Measurements from ENCODE around the gene GREB1. TPM values are rescaled to one million over a fixed set of nuclear protein-coding genes. Genes with fewer than 3 reads are reported as not detected.
"Not testable (repeated sequence)": the region's sequence is repeated elsewhere in the genome, so short reads cannot be mapped to it uniquely, and the experiment has no call there.

The GREB1 gene
- total RNA-seq, 1 donor from 2014 or later = 6.8 TPM

DNA sequence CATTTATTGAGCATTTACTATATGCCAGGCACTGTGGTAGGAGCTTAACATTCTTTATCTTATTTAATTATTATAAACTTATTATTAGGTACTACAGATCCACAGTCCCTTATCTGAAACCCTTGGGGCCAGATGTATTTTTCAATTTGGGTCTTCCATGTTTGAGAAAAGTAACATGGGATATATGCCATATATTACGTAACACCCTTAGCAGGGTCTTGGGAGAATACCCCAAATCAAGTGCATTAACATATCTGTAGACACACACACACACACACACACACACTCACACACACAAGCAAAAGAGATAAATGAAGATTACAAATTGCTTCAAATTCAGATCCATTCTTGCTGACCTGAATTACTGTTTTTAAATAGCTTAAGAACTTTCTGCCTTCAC lies 122.4 kb downstream of the GREB1 start:
- Histone ChIP-seq H3K4me3 (ENCODE audit: low read length in 3 of 3) (no peak overlapping the region), H3K27me3 (ENCODE audit: control insufficient read depth in 3 of 3, insufficient read depth in 3 of 3, low read length in 3 of 3) (no peaks in the 10 kb centered on the region), H3K27ac (ENCODE audit: low read depth, low read length) (no peak overlapping the region), H3K9ac (ENCODE audit: low read depth in 1 of 3, low read length in 3 of 3) (no peak overlapping the region), H3K36me3 (ENCODE audit: control insufficient read depth in 3 of 3, insufficient read depth in 3 of 3, low read length in 3 of 3) (no peaks in the 10 kb centered on the region), H3K4me1 (ENCODE audit: control insufficient read depth in 3 of 3, insufficient read depth in 3 of 3, low read length in 3 of 3) (peaks cover 7 to 22% (median 13%) of the 10 kb centered on the region in 3 donors), H3K9me3 (ENCODE audit: control insufficient read depth in 3 of 3, low read length in 3 of 3) (no peaks in the 10 kb centered on the region)

DNA sequence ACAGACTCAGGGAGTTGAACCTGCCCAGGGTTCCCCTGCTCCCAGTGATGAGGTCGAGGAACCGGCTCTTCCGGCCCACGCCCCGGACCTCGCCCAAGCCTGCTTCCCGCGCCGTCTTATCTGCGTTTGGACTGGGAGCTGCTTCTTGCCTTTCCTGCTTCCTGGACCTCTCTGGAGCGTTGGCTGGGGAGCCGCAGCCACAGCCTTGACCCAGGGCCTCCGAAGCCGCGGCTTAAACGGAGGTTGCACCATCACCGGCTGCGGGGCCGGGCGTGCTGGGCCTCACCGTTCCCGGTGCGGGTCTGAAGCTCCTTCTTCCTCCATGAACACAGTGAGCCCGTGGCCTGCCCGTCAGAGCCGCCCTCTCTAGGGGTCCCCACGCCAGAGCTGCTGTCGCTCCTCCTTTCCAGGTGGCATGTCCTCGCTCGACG lies 122.8 kb downstream of the GREB1 start:
- Histone ChIP-seq H3K9me3 (ENCODE audit: control insufficient read depth in 3 of 3, low read length in 3 of 3) (no peaks in the 10 kb centered on the region), H3K36me3 (ENCODE audit: control insufficient read depth in 3 of 3, insufficient read depth in 3 of 3, low read length in 3 of 3) (no peaks in the 10 kb centered on the region), H3K4me3 (ENCODE audit: low read length in 3 of 3) (no peak overlapping the region), H3K9ac (ENCODE audit: low read depth in 1 of 3, low read length in 3 of 3) (no peak overlapping the region), H3K4me1 (ENCODE audit: control insufficient read depth in 3 of 3, insufficient read depth in 3 of 3, low read length in 3 of 3) (peaks cover 7 to 22% (median 13%) of the 10 kb centered on the region in 3 donors), H3K27me3 (ENCODE audit: control insufficient read depth in 3 of 3, insufficient read depth in 3 of 3, low read length in 3 of 3) (peaks cover 0 to under 1% (median 0%) of the 10 kb centered on the region in 3 donors), H3K27ac (ENCODE audit: low read depth, low read length) (no peak overlapping the region)

DNA sequence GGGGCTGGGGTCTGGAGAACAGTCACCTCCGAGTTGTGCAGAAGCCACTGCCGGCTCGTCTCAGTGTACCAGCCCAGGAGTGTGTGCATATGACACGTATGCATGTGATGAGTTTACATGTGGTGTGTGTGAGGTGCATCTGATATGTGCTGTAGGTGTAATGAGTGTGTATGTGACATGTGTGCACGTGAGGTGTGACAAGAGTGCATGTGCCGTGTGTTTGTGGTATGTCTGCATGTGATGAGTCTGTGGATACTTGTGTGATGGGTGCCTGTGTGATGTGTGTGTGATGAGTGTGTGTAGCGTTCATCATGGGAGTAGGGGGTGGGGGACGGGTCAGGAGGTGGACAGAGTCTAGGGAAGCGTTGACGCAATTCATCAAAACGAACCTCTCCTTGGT lies 123.3 kb downstream of the GREB1 start:
- Histone ChIP-seq H3K36me3 (ENCODE audit: control insufficient read depth in 3 of 3, insufficient read depth in 3 of 3, low read length in 3 of 3) (no peaks in the 10 kb centered on the region), H3K27me3 (ENCODE audit: control insufficient read depth in 3 of 3, insufficient read depth in 3 of 3, low read length in 3 of 3) (peaks cover 0 to 2% (median 0%) of the 10 kb centered on the region in 3 donors), H3K4me1 (ENCODE audit: control insufficient read depth in 3 of 3, insufficient read depth in 3 of 3, low read length in 3 of 3) (peaks cover 7 to 22% (median 13%) of the 10 kb centered on the region in 3 donors), H3K27ac (ENCODE audit: low read depth, low read length) (no peak overlapping the region), H3K9ac (ENCODE audit: low read depth in 1 of 3, low read length in 3 of 3) (no peak overlapping the region), H3K4me3 (ENCODE audit: low read length in 3 of 3) (no peak overlapping the region), H3K9me3 (ENCODE audit: control insufficient read depth in 3 of 3, low read length in 3 of 3) (no peaks in the 10 kb centered on the region)

DNA sequence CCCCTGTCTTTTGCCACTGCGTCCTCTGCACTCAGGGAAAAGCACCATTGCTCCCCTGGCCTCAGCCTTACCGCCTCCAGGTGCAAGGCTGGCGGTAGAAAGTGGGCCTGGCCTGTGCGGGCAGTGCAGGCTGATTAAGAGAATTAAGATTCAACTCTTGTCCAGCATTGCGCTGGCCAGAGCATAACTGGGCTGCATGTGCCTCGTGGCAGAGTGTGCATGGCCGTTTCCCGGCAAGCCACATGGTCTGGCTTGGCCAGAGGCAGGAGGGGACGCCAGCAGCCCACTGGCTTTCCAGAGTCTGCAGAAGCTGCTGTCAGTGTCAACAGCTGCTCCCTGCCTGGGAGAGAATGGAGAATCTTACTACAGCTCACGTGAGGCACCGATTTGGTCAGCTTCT lies 123.8 kb downstream of the GREB1 start:
- no peak overlapping the region for H3K4me3 ChIP-seq (ENCODE audit: low read length in 3 of 3)
- peak overlapping the region in 1 of 3 donors; percentile 41 for H3K9ac ChIP-seq (ENCODE audit: low read depth in 1 of 3, low read length in 3 of 3)
- peaks cover 0 to 2% (median 0%) of the 10 kb centered on the region in 3 donors for H3K27me3 ChIP-seq (ENCODE audit: control insufficient read depth in 3 of 3, insufficient read depth in 3 of 3, low read length in 3 of 3)
- H3K9me3 ChIP-seq (ENCODE audit: control insufficient read depth in 3 of 3, low read length in 3 of 3) = no peaks in the 10 kb centered on the region
- peaks cover 7 to 22% (median 13%) of the 10 kb centered on the region in 3 donors for H3K4me1 ChIP-seq (ENCODE audit: control insufficient read depth in 3 of 3, insufficient read depth in 3 of 3, low read length in 3 of 3)
- H3K27ac ChIP-seq (ENCODE audit: low read depth, low read length) = no peak overlapping the region
- H3K36me3 ChIP-seq (ENCODE audit: control insufficient read depth in 3 of 3, insufficient read depth in 3 of 3, low read length in 3 of 3) = no peaks in the 10 kb centered on the region

DNA sequence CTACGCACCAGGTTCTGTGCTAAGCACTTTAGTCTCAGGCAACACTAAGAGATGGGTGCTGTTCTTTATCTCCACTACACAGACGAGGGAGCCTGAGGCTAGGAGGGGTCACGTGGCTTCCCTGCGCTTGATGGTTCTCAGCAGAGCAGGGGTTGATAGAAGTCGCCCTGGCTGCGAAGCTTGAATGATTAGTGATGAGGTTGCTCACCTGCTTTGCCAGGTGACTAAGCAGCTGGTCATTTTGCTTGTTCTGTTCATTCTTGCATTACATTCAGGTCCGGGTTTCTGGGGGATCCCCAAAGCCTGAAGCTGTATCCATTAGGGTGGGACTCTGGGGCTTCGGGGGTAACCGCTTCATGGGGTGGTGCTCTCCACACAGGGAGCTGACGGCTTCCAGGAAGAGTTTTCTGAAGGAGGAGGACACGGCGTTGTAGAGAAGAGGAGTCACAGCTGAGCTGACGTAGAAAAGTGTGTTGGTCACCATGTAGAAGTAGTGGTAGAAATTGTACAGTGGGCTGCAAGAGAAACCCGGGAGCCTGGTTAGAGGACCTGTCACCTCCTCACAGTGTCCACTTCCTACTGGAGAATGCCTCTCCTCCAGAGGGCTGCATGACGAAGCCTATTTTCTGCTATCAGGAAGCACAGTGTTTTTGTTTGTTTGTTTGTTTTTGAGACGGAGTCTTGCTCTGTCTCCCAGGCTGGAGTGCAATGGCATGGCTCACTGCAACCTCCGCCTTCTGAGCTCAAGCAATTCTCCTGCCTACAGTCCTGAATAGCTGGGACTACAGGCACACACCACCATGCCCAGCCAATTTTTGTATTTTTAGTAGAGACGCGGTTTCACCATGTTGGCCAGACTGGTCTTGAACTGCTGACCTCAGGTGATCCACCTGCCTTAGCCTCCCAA lies 124.6 kb downstream of the GREB1 start:
- H3K4me3 ChIP-seq (ENCODE audit: low read length in 3 of 3) = no peak overlapping the region
- no peaks in the 10 kb centered on the region for H3K36me3 ChIP-seq (ENCODE audit: control insufficient read depth in 3 of 3, insufficient read depth in 3 of 3, low read length in 3 of 3)
- no peaks in the 10 kb centered on the region for H3K9me3 ChIP-seq (ENCODE audit: control insufficient read depth in 3 of 3, low read length in 3 of 3)
- peaks cover 7 to 22% (median 13%) of the 10 kb centered on the region in 3 donors for H3K4me1 ChIP-seq (ENCODE audit: control insufficient read depth in 3 of 3, insufficient read depth in 3 of 3, low read length in 3 of 3)
- peak overlapping the region in 1 of 3 donors; percentile 68 for H3K9ac ChIP-seq (ENCODE audit: low read depth in 1 of 3, low read length in 3 of 3)
- no peak overlapping the region for H3K27ac ChIP-seq (ENCODE audit: low read depth, low read length)
- H3K27me3 ChIP-seq (ENCODE audit: control insufficient read depth in 3 of 3, insufficient read depth in 3 of 3, low read length in 3 of 3) = peaks cover 0 to 2% (median 0%) of the 10 kb centered on the region in 3 donors

DNA sequence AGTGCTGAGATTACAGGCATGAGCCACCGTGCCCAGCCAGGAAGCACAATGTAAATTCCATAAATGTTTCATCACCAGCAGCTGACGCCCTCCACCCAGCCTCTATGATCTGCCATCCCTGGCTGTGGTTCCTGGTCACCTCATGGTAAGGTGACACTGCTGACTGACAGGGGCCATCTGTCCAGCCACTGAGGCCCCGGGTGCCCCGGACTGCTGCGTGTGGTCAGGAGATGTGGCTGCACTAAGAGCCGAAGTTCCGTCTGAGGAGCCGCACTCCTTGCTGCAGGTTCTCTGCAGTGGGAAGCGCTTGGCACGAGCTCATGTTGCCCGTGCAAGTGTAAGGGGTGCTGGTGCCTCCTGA lies 125.2 kb downstream of the GREB1 start:
- Histone ChIP-seq H3K4me3 (ENCODE audit: low read length in 3 of 3) (peak overlapping the region in 1 of 3 donors; percentile 35), H3K9ac (ENCODE audit: low read depth in 1 of 3, low read length in 3 of 3) (peak overlapping the region in 1 of 3 donors; percentile 66), H3K36me3 (ENCODE audit: control insufficient read depth in 3 of 3, insufficient read depth in 3 of 3, low read length in 3 of 3) (no peaks in the 10 kb centered on the region), H3K27ac (ENCODE audit: low read depth, low read length) (no peak overlapping the region), H3K9me3 (ENCODE audit: control insufficient read depth in 3 of 3, low read length in 3 of 3) (no peaks in the 10 kb centered on the region), H3K27me3 (ENCODE audit: control insufficient read depth in 3 of 3, insufficient read depth in 3 of 3, low read length in 3 of 3) (peaks cover 0 to 2% (median 0%) of the 10 kb centered on the region in 3 donors), H3K4me1 (ENCODE audit: control insufficient read depth in 3 of 3, insufficient read depth in 3 of 3, low read length in 3 of 3) (peaks cover 7 to 22% (median 13%) of the 10 kb centered on the region in 3 donors)

DNA sequence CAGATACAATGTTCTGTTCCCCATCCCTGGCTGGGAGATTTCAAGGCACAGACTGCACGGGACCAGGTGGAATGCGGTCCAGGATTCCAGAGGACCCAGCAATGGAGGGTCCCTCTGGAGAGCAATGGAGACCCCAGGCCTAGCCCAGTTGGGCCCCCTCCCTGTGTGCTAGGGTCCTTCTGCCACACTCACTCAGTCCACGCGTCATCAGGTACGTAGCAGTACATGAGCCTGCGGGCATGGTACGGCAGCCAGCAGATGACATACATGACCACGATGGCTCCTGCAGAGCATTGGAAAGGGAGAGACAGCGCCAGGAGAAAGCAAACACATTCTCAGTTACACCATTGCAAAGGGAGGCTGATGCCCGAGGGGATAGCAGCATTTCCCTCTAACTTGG lies 126.0 kb downstream of the GREB1 start:
- peaks cover 0 to 2% (median 0%) of the 10 kb centered on the region in 3 donors for H3K27me3 ChIP-seq (ENCODE audit: control insufficient read depth in 3 of 3, insufficient read depth in 3 of 3, low read length in 3 of 3)
- H3K4me3 ChIP-seq (ENCODE audit: low read length in 3 of 3) = no peak overlapping the region
- no peak overlapping the region for H3K27ac ChIP-seq (ENCODE audit: low read depth, low read length)
- no peaks in the 10 kb centered on the region for H3K36me3 ChIP-seq (ENCODE audit: control insufficient read depth in 3 of 3, insufficient read depth in 3 of 3, low read length in 3 of 3)
- peaks cover 7 to 22% (median 13%) of the 10 kb centered on the region in 3 donors for H3K4me1 ChIP-seq (ENCODE audit: control insufficient read depth in 3 of 3, insufficient read depth in 3 of 3, low read length in 3 of 3)
- H3K9ac ChIP-seq (ENCODE audit: low read depth in 1 of 3, low read length in 3 of 3) = no peak overlapping the region
- no peaks in the 10 kb centered on the region for H3K9me3 ChIP-seq (ENCODE audit: control insufficient read depth in 3 of 3, low read length in 3 of 3)

DNA sequence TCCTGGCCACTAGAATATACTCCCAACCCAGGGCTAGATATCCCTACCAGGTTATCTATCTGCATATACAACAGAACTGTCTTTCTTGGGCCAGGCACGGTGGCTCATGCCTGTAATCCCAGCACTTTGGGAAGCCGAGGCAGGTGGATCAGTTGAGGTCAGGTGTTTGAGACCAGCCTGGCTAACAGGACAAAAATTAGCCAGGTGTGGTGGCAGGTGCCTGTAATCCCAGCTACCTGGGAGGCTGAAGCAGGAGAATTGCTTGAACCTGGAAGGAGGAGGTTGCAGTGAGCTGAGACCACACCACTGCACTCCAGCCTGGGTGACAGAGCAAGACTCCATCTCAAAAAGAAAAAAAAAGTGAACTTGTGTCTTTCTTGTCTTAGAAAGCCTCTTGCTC lies 126.6 kb downstream of the GREB1 start:
- not testable (repeated sequence) for H3K4me3 ChIP-seq (ENCODE audit: low read length in 3 of 3); H3K36me3 ChIP-seq (ENCODE audit: control insufficient read depth in 3 of 3, insufficient read depth in 3 of 3, low read length in 3 of 3); H3K9ac ChIP-seq (ENCODE audit: low read depth in 1 of 3, low read length in 3 of 3); H3K9me3 ChIP-seq (ENCODE audit: control insufficient read depth in 3 of 3, low read length in 3 of 3); H3K27ac ChIP-seq (ENCODE audit: low read depth, low read length); H3K27me3 ChIP-seq (ENCODE audit: control insufficient read depth in 3 of 3, insufficient read depth in 3 of 3, low read length in 3 of 3)
- peaks cover 7 to 22% (median 13%) of the 10 kb centered on the region in 3 donors for H3K4me1 ChIP-seq (ENCODE audit: control insufficient read depth in 3 of 3, insufficient read depth in 3 of 3, low read length in 3 of 3)

DNA sequence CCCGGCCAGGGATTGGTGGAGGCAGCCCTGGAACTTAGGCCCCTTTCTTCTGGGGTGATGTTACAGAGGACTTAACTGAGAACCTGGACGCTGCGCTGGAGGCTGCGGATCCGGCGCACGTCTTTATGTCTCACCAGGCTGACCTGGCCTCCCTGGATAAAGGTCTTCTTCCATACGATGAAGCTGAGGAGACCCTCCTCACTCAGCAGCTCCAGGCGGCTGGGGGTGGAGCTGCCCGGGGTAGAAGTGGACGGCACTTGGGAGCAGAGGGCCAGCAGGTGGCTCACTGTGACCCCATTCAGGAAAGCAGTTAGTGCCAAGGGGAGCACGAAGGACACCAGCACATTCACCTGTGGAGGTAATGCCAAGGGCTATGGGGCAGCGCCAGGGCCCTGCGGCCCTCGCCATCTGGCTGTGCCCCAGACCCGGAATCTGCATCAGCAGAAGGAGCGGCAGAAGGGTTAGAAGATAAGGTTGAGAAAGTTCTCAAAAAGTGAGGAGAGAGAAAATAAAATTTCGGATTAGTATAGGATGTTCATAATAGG lies 128.1 kb downstream of the GREB1 start:
- Histone ChIP-seq H3K36me3 (ENCODE audit: control insufficient read depth in 3 of 3, insufficient read depth in 3 of 3, low read length in 3 of 3) (no peaks in the 10 kb centered on the region), H3K9me3 (ENCODE audit: control insufficient read depth in 3 of 3, low read length in 3 of 3) (no peaks in the 10 kb centered on the region), H3K4me1 (ENCODE audit: control insufficient read depth in 3 of 3, insufficient read depth in 3 of 3, low read length in 3 of 3) (peaks cover 7 to 22% (median 13%) of the 10 kb centered on the region in 3 donors), H3K4me3 (ENCODE audit: low read length in 3 of 3) (no peak overlapping the region), H3K27ac (ENCODE audit: low read depth, low read length) (no peak overlapping the region), H3K9ac (ENCODE audit: low read depth in 1 of 3, low read length in 3 of 3) (no peak overlapping the region), H3K27me3 (ENCODE audit: control insufficient read depth in 3 of 3, insufficient read depth in 3 of 3, low read length in 3 of 3) (peaks cover 0 to 2% (median 0%) of the 10 kb centered on the region in 3 donors)

DNA sequence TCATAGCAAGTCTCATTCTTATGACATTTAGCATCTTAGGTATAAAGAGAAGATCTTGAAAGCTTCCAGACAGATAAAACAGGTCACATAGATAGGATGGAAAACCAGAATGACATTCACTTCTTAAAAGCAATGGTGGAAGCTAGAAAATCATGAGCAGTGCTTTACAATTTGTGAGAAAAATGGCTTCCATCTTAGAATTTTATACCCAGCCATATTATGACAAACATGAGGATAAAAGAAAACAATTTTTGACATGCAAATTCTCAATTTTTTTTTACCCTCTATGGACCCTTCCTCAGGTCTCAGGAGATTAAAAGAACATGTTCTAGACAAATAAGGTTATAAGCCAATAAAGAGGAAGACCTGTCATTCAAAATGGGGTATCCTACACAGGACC lies 129.0 kb downstream of the GREB1 start:
- H3K4me3 ChIP-seq (ENCODE audit: low read length in 3 of 3) = no peak overlapping the region
- peaks cover 7 to 18% (median 13%) of the 10 kb centered on the region in 3 donors for H3K4me1 ChIP-seq (ENCODE audit: control insufficient read depth in 3 of 3, insufficient read depth in 3 of 3, low read length in 3 of 3)
- no peaks in the 10 kb centered on the region for H3K36me3 ChIP-seq (ENCODE audit: control insufficient read depth in 3 of 3, insufficient read depth in 3 of 3, low read length in 3 of 3)
- no peak overlapping the region for H3K27ac ChIP-seq (ENCODE audit: low read depth, low read length)
- H3K27me3 ChIP-seq (ENCODE audit: control insufficient read depth in 3 of 3, insufficient read depth in 3 of 3, low read length in 3 of 3) = peaks cover 0 to 2% (median 0%) of the 10 kb centered on the region in 3 donors
- H3K9ac ChIP-seq (ENCODE audit: low read depth in 1 of 3, low read length in 3 of 3) = no peak overlapping the region
- no peaks in the 10 kb centered on the region for H3K9me3 ChIP-seq (ENCODE audit: control insufficient read depth in 3 of 3, low read length in 3 of 3)
